ENCODE results near the gene PLIN4. TPM values are rescaled to one million over a fixed set of nuclear protein-coding genes. Genes with fewer than 3 reads are reported as not detected.

Gene PLIN4
- total RNA-seq, 1 donor from 2014 or later: 58.1 TPM

Other genes starting within 250 kb of the PLIN4 start
- not detected for gene SHD, start 239.2 kb downstream of the PLIN4 start, total RNA-seq
- gene TMIGD2, start 216.1 kb downstream of the PLIN4 start, total RNA-seq: 0.85 TPM
- 0.31 TPM for gene FSD1, start 213.9 kb downstream of the PLIN4 start, total RNA-seq
- gene STAP2, start 179.7 kb downstream of the PLIN4 start, total RNA-seq: 3.7 TPM
- 13.1 TPM for gene MPND, start 174.9 kb downstream of the PLIN4 start, total RNA-seq
- gene SH3GL1, start 117.9 kb downstream of the PLIN4 start, total RNA-seq: 71.8 TPM
- 8.0 TPM for gene CHAF1A, start 115.8 kb downstream of the PLIN4 start, total RNA-seq
- 107 TPM for gene UBXN6, start 60.7 kb downstream of the PLIN4 start, total RNA-seq
- 37.7 TPM for gene HDGFL2, start 46.2 kb downstream of the PLIN4 start, total RNA-seq
- 17.1 TPM for gene PLIN5, start 16.7 kb upstream of the PLIN4 start, total RNA-seq
- 2.9 TPM for gene LRG1, start 21.6 kb upstream of the PLIN4 start, total RNA-seq
- gene SEMA6B, start 41.2 kb upstream of the PLIN4 start, total RNA-seq: 28.2 TPM
- 12.8 TPM for gene TNFAIP8L1, start 121.0 kb upstream of the PLIN4 start, total RNA-seq
- 49.1 TPM for gene MYDGF, start 151.9 kb upstream of the PLIN4 start, total RNA-seq
- gene DPP9, start 205.4 kb upstream of the PLIN4 start, total RNA-seq: 47.7 TPM

Data from sciatic nerve (tissue), 1 donor.